GM19240 (cell line): ENCODE results near the gene PRDM8.
"Not testable (repeated sequence)": the region's sequence is repeated elsewhere in the genome, so short reads cannot be mapped to it uniquely, and the experiment has no call there.

Experiments
- DNase-seq: peaks from one replicate; pipeline ENCODE4 v3.0.0; 2011; ENCODE audit warnings: low spot score; ENCODE audit not compliant: insufficient read length

Gene PRDM8

GRCh38 chr4:80196922-80197573 lies at the start of gene PRDM8:
Gene PRDM8 (plus strand): TSS chr4:80197503. CDS start chr4:80200081, 2,578 bp downstream.
- no peak for DNase-seq

DNA sequence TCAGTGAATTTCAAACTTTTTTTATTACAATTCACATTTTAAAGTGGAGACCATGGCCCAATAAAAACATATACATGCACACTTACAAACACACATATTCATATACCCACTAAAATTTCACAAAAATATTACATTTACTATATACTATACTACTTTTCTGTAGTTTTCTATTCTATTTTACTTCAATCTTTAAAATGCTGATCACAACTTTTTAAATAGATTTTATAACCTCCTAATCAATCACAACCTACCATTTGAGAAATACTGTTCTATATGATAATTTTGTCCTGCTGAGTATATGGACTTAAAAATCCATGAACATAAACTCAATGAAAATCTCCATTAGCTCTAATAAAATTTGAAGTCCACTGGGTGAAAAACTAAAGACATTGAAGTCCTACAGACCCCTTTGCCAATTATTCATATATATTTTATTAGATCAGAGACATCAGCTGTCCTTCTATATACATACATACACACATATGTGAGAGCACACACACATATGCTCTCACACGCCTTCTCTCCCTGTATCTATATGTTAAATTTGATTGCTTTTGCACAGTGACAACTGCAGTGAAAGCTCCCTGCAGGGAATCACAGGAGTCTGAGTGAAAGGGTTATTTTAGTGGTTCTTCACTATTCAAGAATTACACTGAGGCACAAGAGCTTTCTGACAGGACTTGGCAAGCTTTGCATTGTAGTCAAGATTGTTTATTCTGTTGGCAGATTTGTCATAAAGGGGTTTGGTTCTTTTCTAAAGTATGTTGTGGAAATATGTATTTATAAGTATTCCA lies 46.7 kb upstream of the PRDM8 start:
- no peak for DNase-seq

- no peak for DNase-seq
Observed at GRCh38 chr4:80151981-80152380, 45.3 kb upstream of the PRDM8 start.

DNA sequence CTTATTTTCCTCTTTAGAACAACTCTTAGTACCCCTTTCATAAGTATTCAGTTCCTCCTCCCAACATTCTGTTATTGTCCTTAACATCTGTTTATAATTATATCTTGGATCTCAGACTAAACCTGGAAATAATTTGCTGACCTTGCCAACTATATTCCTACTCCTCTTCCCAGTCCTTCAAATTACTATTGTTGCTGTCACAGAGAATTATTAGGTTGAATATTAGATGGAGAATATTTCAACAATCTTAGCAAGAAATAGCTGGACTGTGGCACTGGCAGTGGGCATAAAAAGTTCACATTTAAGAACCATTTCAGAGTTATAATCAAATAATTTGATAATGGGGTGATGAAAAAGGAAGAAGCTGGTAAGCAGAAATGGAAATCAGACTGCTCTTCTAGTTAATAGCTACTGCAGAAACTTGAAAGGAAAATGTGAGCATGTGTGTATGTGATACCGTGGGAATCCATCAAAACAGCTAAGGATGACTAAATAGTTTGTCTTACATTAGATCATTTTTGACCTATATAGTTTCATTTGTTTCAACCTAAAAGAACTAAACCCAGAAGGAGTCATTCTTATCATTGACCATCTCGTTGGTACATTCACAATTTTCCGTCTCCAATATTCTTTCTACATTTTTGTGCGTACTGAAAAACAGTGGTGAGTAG lies 43.3 kb upstream of the PRDM8 start:
- DNase-seq = no peak

GRCh38 chr4:80154545-80154933 lies 42.8 kb upstream of the PRDM8 start:
- DNase-seq = no peak

GRCh38 chr4:80155316-80155982 lies 41.9 kb upstream of the PRDM8 start:
- no peak for DNase-seq

- DNase-seq = no peak
Observed at GRCh38 chr4:80156410-80156809, 40.9 kb upstream of the PRDM8 start.

- no peak for DNase-seq
Observed at GRCh38 chr4:80161413-80162058, 35.8 kb upstream of the PRDM8 start.

DNA sequence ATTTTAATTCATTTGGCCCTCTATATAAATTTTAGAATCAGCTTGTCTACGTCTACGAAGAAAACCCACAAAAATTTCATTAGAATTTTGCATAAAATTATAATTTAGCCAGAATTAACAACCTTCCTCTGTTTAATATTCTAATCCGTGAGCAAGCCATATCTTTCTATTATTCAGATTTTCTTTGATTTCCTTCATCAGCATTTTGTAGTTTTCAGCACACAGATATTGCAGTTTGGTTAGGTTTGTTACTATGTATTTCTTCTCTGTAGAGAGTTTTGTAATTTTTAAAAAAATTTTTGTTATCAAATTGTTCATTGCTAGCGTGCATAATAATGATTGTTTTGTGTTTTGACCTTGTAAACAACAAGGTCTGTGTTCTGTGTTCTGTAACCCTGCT lies 34.9 kb upstream of the PRDM8 start:
- DNase-seq = no peak

DNA sequence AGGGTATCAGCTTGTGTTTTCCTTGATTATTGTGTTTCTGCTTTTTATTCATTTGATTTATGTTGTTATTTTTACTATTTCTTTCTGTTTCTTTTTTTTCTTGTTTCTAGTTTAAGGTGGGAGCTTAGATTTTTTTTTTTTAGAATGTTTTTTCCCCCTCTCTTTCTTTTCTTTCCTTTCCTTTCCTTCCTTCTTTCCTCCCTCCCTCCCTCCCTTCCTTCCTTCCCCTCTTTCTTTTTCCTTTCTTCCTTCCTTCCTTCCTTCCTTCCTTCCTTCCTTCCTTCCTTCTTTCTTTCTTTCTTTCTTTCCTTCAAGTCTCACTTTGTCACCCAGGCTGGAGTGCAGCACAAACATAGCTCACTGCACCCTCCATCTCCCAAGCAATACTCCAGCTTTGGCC lies 31.4 kb upstream of the PRDM8 start:
- no peak for DNase-seq

- DNase-seq = no peak
Observed at GRCh38 chr4:80171251-80171650, 26.1 kb upstream of the PRDM8 start.

DNA sequence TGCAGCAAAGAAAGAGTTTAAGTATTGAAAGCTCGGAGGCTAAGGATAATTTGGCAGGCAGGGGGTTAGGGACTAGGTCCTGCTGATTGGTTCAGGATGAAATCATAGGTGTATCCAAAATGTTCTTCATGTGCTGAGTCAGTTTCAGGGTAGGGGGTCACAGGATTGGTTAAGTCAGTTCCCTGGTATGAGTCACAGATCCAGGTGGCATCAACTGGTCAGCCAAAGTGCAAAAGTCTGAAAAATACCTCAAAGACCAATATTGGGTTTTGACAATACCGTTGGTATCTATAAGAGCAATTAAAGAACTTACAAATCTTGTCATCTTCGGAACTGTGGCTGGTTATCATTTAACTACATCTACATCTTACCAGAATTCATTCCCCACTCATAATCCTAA lies 25.6 kb upstream of the PRDM8 start:
- DNase-seq = no peak

DNA sequence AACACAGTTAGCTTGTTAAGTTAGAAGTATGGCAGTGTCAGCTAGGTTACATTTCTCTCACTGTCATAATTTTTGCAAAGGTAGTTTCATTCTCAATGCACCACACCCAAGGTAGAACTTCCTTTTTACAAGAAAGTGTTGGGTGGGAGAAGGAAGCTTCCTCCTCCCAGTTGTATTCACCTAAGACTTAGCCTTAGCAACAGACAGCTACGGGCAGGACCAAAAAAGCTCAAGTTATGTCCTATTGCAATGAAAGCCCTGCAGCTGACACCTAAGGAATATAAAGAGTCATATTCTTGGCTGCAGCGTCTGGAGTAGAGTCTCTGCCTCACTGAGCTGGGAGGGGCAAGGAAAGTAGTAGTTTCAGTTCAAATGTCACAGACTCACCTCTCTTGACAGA lies 25.1 kb upstream of the PRDM8 start:
- DNase-seq = no peak

GRCh38 chr4:80173401-80173800 lies 23.9 kb upstream of the PRDM8 start:
- DNase-seq = no peak

GRCh38 chr4:80173841-80174240 lies 23.5 kb upstream of the PRDM8 start:
- no peak for DNase-seq

GRCh38 chr4:80177793-80178192 lies 19.5 kb upstream of the PRDM8 start:
- DNase-seq = not testable (repeated sequence)

DNA sequence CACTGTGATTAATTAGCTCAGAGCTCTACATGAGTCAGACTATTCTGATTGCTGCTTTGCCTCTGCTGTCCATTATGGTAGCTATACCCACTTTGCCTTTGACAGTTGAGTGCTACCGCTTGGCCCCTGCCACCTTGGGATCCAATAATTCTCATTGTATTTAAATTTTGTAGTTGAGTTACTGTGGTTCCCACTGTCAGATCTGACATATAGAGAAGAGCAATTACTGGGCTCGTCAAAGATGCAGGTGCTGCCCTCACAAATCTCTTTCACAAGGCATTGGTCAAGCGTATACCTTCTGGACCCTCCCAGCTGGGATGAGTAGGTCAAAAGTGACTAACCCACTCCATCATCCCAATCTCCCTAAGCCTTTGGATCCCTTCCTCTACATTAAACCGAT lies 18.3 kb upstream of the PRDM8 start:
- no peak for DNase-seq

GRCh38 chr4:80179637-80180161 lies 17.6 kb upstream of the PRDM8 start:
- DNase-seq = no peak

DNA sequence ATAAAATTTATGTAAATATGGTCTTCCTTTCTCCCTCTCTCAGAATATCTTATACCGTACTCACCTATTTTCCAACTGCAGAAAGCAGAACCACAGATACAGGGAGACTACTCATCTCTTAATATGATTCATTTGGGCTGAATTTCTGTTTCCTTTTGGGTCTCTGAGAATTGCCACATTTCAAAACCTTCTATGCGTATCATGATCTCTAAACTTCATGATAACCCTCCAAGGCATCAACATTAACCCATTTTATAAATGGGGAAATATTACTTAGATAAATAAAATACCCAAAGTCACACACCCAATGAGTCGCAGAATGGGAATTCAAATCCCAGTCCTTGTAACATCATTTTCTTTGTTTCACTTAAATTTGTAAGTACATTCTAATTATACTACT lies 16.6 kb upstream of the PRDM8 start:
- no peak for DNase-seq

DNA sequence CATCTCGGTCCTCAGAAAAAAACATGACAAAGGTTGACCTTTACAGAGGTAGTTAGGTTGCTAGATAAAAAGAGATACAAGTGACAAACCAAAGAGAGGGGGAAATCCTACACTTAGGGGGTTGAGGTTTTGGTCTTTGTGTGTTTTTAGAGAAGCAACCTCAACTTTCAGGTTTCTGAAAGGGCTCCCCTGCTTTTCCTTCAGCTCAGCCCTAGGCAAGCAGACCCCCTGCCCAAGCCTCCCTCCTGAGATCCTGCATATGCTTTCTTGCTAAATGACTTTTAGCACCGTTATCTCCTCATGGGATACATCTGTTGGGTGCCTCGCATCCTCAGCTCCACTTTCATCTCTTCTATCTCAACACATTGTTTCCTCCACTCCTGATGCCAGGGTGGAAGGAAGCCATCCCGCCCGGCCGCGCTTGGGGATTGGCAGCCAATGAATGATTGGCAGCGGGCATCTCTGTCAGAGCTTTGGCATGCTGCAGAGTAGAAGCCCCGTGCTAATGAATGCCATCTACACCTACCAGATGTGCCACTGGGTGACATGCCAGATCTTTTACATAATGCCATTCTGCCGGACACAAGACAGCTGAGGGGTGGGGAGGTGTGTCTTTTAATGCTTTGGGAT lies 15.0 kb upstream of the PRDM8 start:
- no peak for DNase-seq
